ENCODE data around the gene PXDN.

PXDN gene

GRCh38 chr2:1593371-1594122 lies 150.8 kb downstream of the PXDN start:
- Histone ChIP-seq H3K36me3 (ENCODE audit: control insufficient read depth, insufficient read depth, low read length, severe bottlenecking) (no peaks in the 10 kb centered on the region), H3K9ac (ENCODE audit: low read length) (no peak overlapping the region), H3K9me3 (ENCODE audit: control insufficient read depth, low read length) (peaks cover 3% of the 10 kb centered on the region), H3K27me3 (replicated peaks; ENCODE audit: control insufficient read depth, insufficient read depth, low read length) (peaks cover 27% of the 10 kb centered on the region), H3K4me3 (ENCODE audit: low read length) (no peak overlapping the region), H3K4me1 (ENCODE audit: control insufficient read depth, insufficient read depth, low read length) (peaks cover 22% of the 10 kb centered on the region)
- DNase-seq (ENCODE audit: low read depth) = peak; percentile 66

- peaks cover 3% of the 10 kb centered on the region for H3K9me3 ChIP-seq (ENCODE audit: control insufficient read depth, low read length)
- peaks cover 22% of the 10 kb centered on the region for H3K4me1 ChIP-seq (ENCODE audit: control insufficient read depth, insufficient read depth, low read length)
- DNase-seq (ENCODE audit: low read depth) = no peak
- H3K9ac ChIP-seq (ENCODE audit: low read length) = no peak overlapping the region
- no peaks in the 10 kb centered on the region for H3K36me3 ChIP-seq (ENCODE audit: control insufficient read depth, insufficient read depth, low read length, severe bottlenecking)
- peak overlapping the region; percentile 8 for H3K4me3 ChIP-seq (ENCODE audit: low read length)
- H3K27me3 ChIP-seq (replicated peaks; ENCODE audit: control insufficient read depth, insufficient read depth, low read length) = peaks cover 20% of the 10 kb centered on the region
Measured at GRCh38 chr2:1591978-1592907, 152.1 kb downstream of the PXDN start.

- H3K4me3 ChIP-seq (ENCODE audit: low read length) = no peak overlapping the region
- H3K4me1 ChIP-seq (ENCODE audit: control insufficient read depth, insufficient read depth, low read length) = peaks cover 22% of the 10 kb centered on the region
- peaks cover 16% of the 10 kb centered on the region for H3K27me3 ChIP-seq (replicated peaks; ENCODE audit: control insufficient read depth, insufficient read depth, low read length)
- no peaks in the 10 kb centered on the region for H3K36me3 ChIP-seq (ENCODE audit: control insufficient read depth, insufficient read depth, low read length, severe bottlenecking)
- H3K9ac ChIP-seq (ENCODE audit: low read length) = no peak overlapping the region
- H3K9me3 ChIP-seq (ENCODE audit: control insufficient read depth, low read length) = peaks cover 3% of the 10 kb centered on the region
- no peak for DNase-seq (ENCODE audit: low read depth)
Measured at GRCh38 chr2:1591461-1591770, 152.9 kb downstream of the PXDN start.

- Histone ChIP-seq H3K4me3 (ENCODE audit: low read length) (no peak overlapping the region), H3K36me3 (ENCODE audit: control insufficient read depth, insufficient read depth, low read length, severe bottlenecking) (no peaks in the 10 kb centered on the region), H3K9ac (ENCODE audit: low read length) (no peak overlapping the region), H3K27me3 (replicated peaks; ENCODE audit: control insufficient read depth, insufficient read depth, low read length) (peaks cover 17% of the 10 kb centered on the region), H3K9me3 (ENCODE audit: control insufficient read depth, low read length) (peaks cover 3% of the 10 kb centered on the region), H3K4me1 (ENCODE audit: control insufficient read depth, insufficient read depth, low read length) (peaks cover 22% of the 10 kb centered on the region)
- DNase-seq (ENCODE audit: low read depth) = no peak
Measured at GRCh38 chr2:1590596-1591460, 153.5 kb downstream of the PXDN start.

GRCh38 chr2:1588978-1589621 lies 155.2 kb downstream of the PXDN start:
- no peak overlapping the region for H3K9ac ChIP-seq (ENCODE audit: low read length)
- H3K27me3 ChIP-seq (replicated peaks; ENCODE audit: control insufficient read depth, insufficient read depth, low read length) = peaks cover 16% of the 10 kb centered on the region
- DNase-seq (ENCODE audit: low read depth) = peak; percentile 20
- H3K9me3 ChIP-seq (ENCODE audit: control insufficient read depth, low read length) = peaks cover 3% of the 10 kb centered on the region
- H3K36me3 ChIP-seq (ENCODE audit: control insufficient read depth, insufficient read depth, low read length, severe bottlenecking) = no peaks in the 10 kb centered on the region
- no peak overlapping the region for H3K4me3 ChIP-seq (ENCODE audit: low read length)
- peaks cover 22% of the 10 kb centered on the region for H3K4me1 ChIP-seq (ENCODE audit: control insufficient read depth, insufficient read depth, low read length)

- no peak overlapping the region for H3K4me3 ChIP-seq (ENCODE audit: low read length)
- H3K4me1 ChIP-seq (ENCODE audit: control insufficient read depth, insufficient read depth, low read length) = peaks cover 15% of the 10 kb centered on the region
- H3K27me3 ChIP-seq (replicated peaks; ENCODE audit: control insufficient read depth, insufficient read depth, low read length) = peaks cover 16% of the 10 kb centered on the region
- H3K9me3 ChIP-seq (ENCODE audit: control insufficient read depth, low read length) = peaks cover 3% of the 10 kb centered on the region
- H3K9ac ChIP-seq (ENCODE audit: low read length) = no peak overlapping the region
- DNase-seq (ENCODE audit: low read depth) = no peak
- no peaks in the 10 kb centered on the region for H3K36me3 ChIP-seq (ENCODE audit: control insufficient read depth, insufficient read depth, low read length, severe bottlenecking)
Measured at GRCh38 chr2:1588051-1588977, 156.0 kb downstream of the PXDN start.

GRCh38 chr2:1586923-1587840 lies 157.1 kb downstream of the PXDN start:
- no peak for DNase-seq (ENCODE audit: low read depth)
- H3K9ac ChIP-seq (ENCODE audit: low read length) = no peak overlapping the region
- H3K4me1 ChIP-seq (ENCODE audit: control insufficient read depth, insufficient read depth, low read length) = peaks cover 7% of the 10 kb centered on the region
- H3K36me3 ChIP-seq (ENCODE audit: control insufficient read depth, insufficient read depth, low read length, severe bottlenecking) = no peaks in the 10 kb centered on the region
- H3K4me3 ChIP-seq (ENCODE audit: low read length) = no peak overlapping the region
- peaks cover 3% of the 10 kb centered on the region for H3K9me3 ChIP-seq (ENCODE audit: control insufficient read depth, low read length)
- H3K27me3 ChIP-seq (replicated peaks; ENCODE audit: control insufficient read depth, insufficient read depth, low read length) = peaks cover 19% of the 10 kb centered on the region

- no peak for DNase-seq (ENCODE audit: low read depth)
- Histone ChIP-seq H3K9ac (ENCODE audit: low read length) (no peak overlapping the region), H3K4me3 (ENCODE audit: low read length) (no peak overlapping the region), H3K36me3 (ENCODE audit: control insufficient read depth, insufficient read depth, low read length, severe bottlenecking) (no peaks in the 10 kb centered on the region), H3K27me3 (replicated peaks; ENCODE audit: control insufficient read depth, insufficient read depth, low read length) (peaks cover 23% of the 10 kb centered on the region), H3K4me1 (ENCODE audit: control insufficient read depth, insufficient read depth, low read length) (no peaks in the 10 kb centered on the region), H3K9me3 (ENCODE audit: control insufficient read depth, low read length) (peaks cover 3% of the 10 kb centered on the region)
Measured at GRCh38 chr2:1586251-1586922, 157.9 kb downstream of the PXDN start.

- DNase-seq (ENCODE audit: low read depth) = no peak
Measured at GRCh38 chr2:1585635-1586034, 158.7 kb downstream of the PXDN start.

More at GRCh38 chr2:1585635-1586034, 158.7 kb downstream of the PXDN start:
- H3K4me1 ChIP-seq (ENCODE audit: control insufficient read depth, insufficient read depth, low read length) = no peaks in the 10 kb centered on the region
- peaks cover 3% of the 10 kb centered on the region for H3K9me3 ChIP-seq (ENCODE audit: control insufficient read depth, low read length)
- no peaks in the 10 kb centered on the region for H3K36me3 ChIP-seq (ENCODE audit: control insufficient read depth, insufficient read depth, low read length, severe bottlenecking)
- no peak overlapping the region for H3K4me3 ChIP-seq (ENCODE audit: low read length)
- peaks cover 20% of the 10 kb centered on the region for H3K27me3 ChIP-seq (replicated peaks; ENCODE audit: control insufficient read depth, insufficient read depth, low read length)
- H3K9ac ChIP-seq (ENCODE audit: low read length) = no peak overlapping the region
